Cardiac muscle cell (in vitro differentiated cells and primary cell): ENCODE data around the gene CENPX. TPM values are rescaled to one million over a fixed set of nuclear protein-coding genes. Genes with fewer than 3 reads are reported as not detected.
"Not testable (repeated sequence)": the region's sequence is repeated elsewhere in the genome, so short reads cannot be mapped to it uniquely, and the experiment has no call there.

Experiments used
- DNase-seq, 2 donors: peaks; one replicate each; pipeline versions ENCODE4 v3.0.0 to v3.0.0-alpha.2; 2010 to 2017; ENCODE audit warnings: low read depth in 1 of 2, low spot score in 1 of 2
- H3K27ac ChIP-seq: fragments of 200-600 bp; sonication (generic); 2 replicates; pipeline ENCODE4 v1.5.1; 2016
- H3K27me3 ChIP-seq: fragments of 200-600 bp; sonication (generic); 2 replicates; pipeline ENCODE4 v1.6.0; 2016; ENCODE audit warnings: control low read depth
- H3K36me3 ChIP-seq: fragments of 200-600 bp; sonication (generic); 2 replicates; pipeline ENCODE4 v1.5.1; 2016; ENCODE audit warnings: control low read depth
- H3K4me1 ChIP-seq: fragments of 200-600 bp; sonication (generic); 2 replicates; pipeline ENCODE4 v1.8.1; 2017; ENCODE audit warnings: low read depth, mild to moderate bottlenecking, mixed run types
- H3K4me3 ChIP-seq: fragments of 200-600 bp; sonication (generic); 2 replicates; pipeline ENCODE4 v1.5.1; 2016; ENCODE audit warnings: mild to moderate bottlenecking
- H3K9me3 ChIP-seq: fragments of 200-600 bp; sonication (generic); 2 replicates; pipeline ENCODE4 v1.5.1; 2017; ENCODE audit warnings: low read depth, mild to moderate bottlenecking, control low read depth
- CTCF ChIP-seq: IDR thresholded peaks from 2 replicates; pipeline ENCODE4 v1.5.1; 2012; ENCODE audit warnings: low read depth, mild to moderate bottlenecking, low read length
- polyA plus RNA-seq: library from polyadenylated mRNA; unstranded; fragments of >200 nt; fragmentation: Nextera tagmentation; extraction: Ambion mirVana; gene quantifications from 2 replicates; pipeline ENCODE4 v1.2.1, GENCODE V29; 2016
- total RNA-seq: library from RNA; depleted of rRNA; stranded (reverse); fragments of >200 nt; gene quantifications from 2 replicates; pipeline ENCODE4 v1.2.3, GENCODE V29; 2016

Gene CENPX
- total and polyA plus RNA-seq, 2 experiments from 2014 or later: 82.9 to 129 TPM

- Histone ChIP-seq H3K36me3 (peaks cover 5% of the 10 kb centered on the region), H3K4me1 (no peaks in the 10 kb centered on the region), H3K4me3 (no peak overlapping the region), H3K27me3 (no peaks in the 10 kb centered on the region), H3K27ac (no peak overlapping the region), H3K9me3 (no peaks in the 10 kb centered on the region)
- no peak for DNase-seq
- TF ChIP-seq CTCF: no peak
Observed at GRCh38 chr17:81983639-81984373, 38.9 kb downstream of the CENPX start.

- H3K4me1 ChIP-seq: no peaks in the 10 kb centered on the region
- no peak overlapping the region for H3K27ac ChIP-seq
- TF ChIP-seq CTCF: no peak
- H3K9me3 ChIP-seq: no peaks in the 10 kb centered on the region
- no peak overlapping the region for H3K4me3 ChIP-seq
- H3K36me3 ChIP-seq: peaks cover 5% of the 10 kb centered on the region
- no peak for DNase-seq
- no peaks in the 10 kb centered on the region for H3K27me3 ChIP-seq
Observed at GRCh38 chr17:81983011-81983638, 39.6 kb downstream of the CENPX start.

- not testable (repeated sequence) for DNase-seq, H3K27ac ChIP-seq, H3K36me3 ChIP-seq, H3K9me3 ChIP-seq, H3K4me1 ChIP-seq, H3K27me3 ChIP-seq, H3K4me3 ChIP-seq
Observed at GRCh38 chr17:81981511-81981910, 41.2 kb downstream of the CENPX start.

DNA sequence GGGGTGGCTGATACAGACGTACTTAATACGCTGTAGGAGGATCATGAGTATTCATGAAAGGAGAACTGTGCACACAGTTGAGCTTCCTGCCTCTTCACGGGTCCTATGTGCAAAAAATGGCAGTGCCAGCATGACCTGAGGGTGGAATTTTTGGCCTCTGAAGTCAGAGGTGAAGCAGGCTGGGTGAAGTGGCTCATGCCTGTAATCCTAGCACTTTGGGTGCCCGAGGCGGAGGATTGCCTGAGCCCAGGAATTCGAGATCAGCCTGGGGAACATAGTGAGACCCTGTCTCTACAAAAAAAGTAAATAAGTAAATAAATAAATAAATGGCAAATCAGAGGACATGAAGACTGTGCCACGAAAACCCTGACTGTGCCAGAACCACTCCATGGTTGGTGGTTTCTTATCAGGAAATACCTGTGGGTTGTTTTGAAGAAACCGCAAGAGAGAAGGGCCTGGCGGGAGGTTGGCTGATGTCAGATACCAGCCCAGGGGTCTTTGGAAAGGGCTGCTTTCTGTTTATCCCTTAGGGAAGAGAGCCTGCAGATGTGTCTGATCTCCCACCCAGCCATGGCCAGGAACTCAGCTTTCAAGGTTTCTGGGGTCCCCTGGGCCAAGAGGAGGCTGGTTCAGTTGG, 41.9 kb downstream of the CENPX start:
- H3K36me3 ChIP-seq: peaks cover 5% of the 10 kb centered on the region
- H3K9me3 ChIP-seq: no peaks in the 10 kb centered on the region
- no peaks in the 10 kb centered on the region for H3K27me3 ChIP-seq
- H3K27ac ChIP-seq: no peak overlapping the region
- TF ChIP-seq CTCF: no peak
- DNase-seq: no peak
- no peak overlapping the region for H3K4me3 ChIP-seq
- no peaks in the 10 kb centered on the region for H3K4me1 ChIP-seq

DNA sequence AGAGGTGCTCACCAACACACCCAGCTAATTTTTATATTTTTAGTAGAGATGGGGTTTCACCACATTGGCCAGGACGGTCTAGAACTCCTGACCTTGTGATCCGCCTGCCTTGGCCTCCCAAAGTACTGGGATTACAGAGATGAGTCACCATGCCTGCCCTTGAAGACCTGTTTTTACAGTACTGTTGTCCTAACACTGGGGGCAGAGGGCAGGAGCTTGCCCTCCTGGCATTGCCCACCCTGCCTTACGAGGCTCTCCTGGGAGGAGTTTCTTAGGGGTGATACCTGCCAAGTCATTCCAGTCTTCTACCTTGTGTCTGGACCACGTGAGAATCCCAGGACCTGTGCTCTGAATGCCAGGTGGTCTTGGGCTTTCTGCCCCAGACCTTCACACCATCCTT, 42.6 kb downstream of the CENPX start:
- no peaks in the 10 kb centered on the region for H3K36me3 ChIP-seq
- H3K4me1 ChIP-seq: no peaks in the 10 kb centered on the region
- no peaks in the 10 kb centered on the region for H3K9me3 ChIP-seq
- DNase-seq: no peak
- no peak overlapping the region for H3K4me3 ChIP-seq
- H3K27me3 ChIP-seq: no peaks in the 10 kb centered on the region
- no peak for TF ChIP-seq CTCF
- H3K27ac ChIP-seq: no peak overlapping the region
